Measurements from ENCODE around the gene NKX2-4.

The NKX2-4 gene

GRCh38 chr20:21378259-21378658 lies 19.1 kb downstream of the NKX2-4 start:
- H3F3A ChIP-seq (ENCODE audit: insufficient read depth, low read length): no peaks in the 10 kb centered on the region
- TF ChIP-seq CTCF (IDR thresholded peaks at IDR 0.05; ENCODE audit: low read length) (no peak), EZH2 (IDR thresholded peaks at IDR 0.05; ENCODE audit: borderline replicate concordance, low read length) (no peak)
- peaks cover 43% of the 10 kb centered on the region for H3K36me3 ChIP-seq (ENCODE audit: insufficient read depth, low read length)
- no peak overlapping the region for H3K9ac ChIP-seq (ENCODE audit: low read length)
- no peak overlapping the region for H3K27ac ChIP-seq (ENCODE audit: low read depth, low read length, poor library complexity, severe bottlenecking)
- no peaks in the 10 kb centered on the region for H3K9me2 ChIP-seq (ENCODE audit: low read depth, low read length)
- H3K4me2 ChIP-seq (ENCODE audit: low read length): no peak overlapping the region
- H3K4me1 ChIP-seq (ENCODE audit: insufficient read depth, low read length, severe bottlenecking): no peaks in the 10 kb centered on the region
- H3K9me3 ChIP-seq (ENCODE audit: low read length): no peaks in the 10 kb centered on the region
- no peak overlapping the region for H3K4me3 ChIP-seq (ENCODE audit: low read depth, low read length, poor library complexity, severe bottlenecking)
- no peaks in the 10 kb centered on the region for H3K27me3 ChIP-seq (ENCODE audit: insufficient read depth, low read length)
- no peak overlapping the region for H2AFZ ChIP-seq (ENCODE audit: low read length)
- H4K20me1 ChIP-seq (ENCODE audit: insufficient read depth, low read length): no peaks in the 10 kb centered on the region
- H3K79me2 ChIP-seq (ENCODE audit: insufficient read depth, low read length): peaks cover 11% of the 10 kb centered on the region

- Histone ChIP-seq H3K4me2 (ENCODE audit: low read length) (no peak overlapping the region), H3K27me3 (ENCODE audit: insufficient read depth, low read length) (no peaks in the 10 kb centered on the region), H3K9me2 (ENCODE audit: low read depth, low read length) (no peaks in the 10 kb centered on the region), H4K20me1 (ENCODE audit: insufficient read depth, low read length) (no peaks in the 10 kb centered on the region), H3K9me3 (ENCODE audit: low read length) (no peaks in the 10 kb centered on the region), H3K79me2 (ENCODE audit: insufficient read depth, low read length) (peaks cover 11% of the 10 kb centered on the region), H2AFZ (ENCODE audit: low read length) (no peak overlapping the region), H3K4me3 (ENCODE audit: low read depth, low read length, poor library complexity, severe bottlenecking) (no peak overlapping the region), H3K9ac (ENCODE audit: low read length) (no peak overlapping the region), H3F3A (ENCODE audit: insufficient read depth, low read length) (no peaks in the 10 kb centered on the region), H3K4me1 (ENCODE audit: insufficient read depth, low read length, severe bottlenecking) (no peaks in the 10 kb centered on the region), H3K27ac (ENCODE audit: low read depth, low read length, poor library complexity, severe bottlenecking) (no peak overlapping the region), H3K36me3 (ENCODE audit: insufficient read depth, low read length) (peaks cover 40% of the 10 kb centered on the region)
- TF ChIP-seq EZH2 (IDR thresholded peaks at IDR 0.05; ENCODE audit: borderline replicate concordance, low read length) (no peak), CTCF (IDR thresholded peaks at IDR 0.05; ENCODE audit: low read length) (no peak)
These were observed 19.6 kb downstream of the NKX2-4 start for GRCh38 chr20:21377701-21378100.

- Histone ChIP-seq H3K9me2 (ENCODE audit: low read depth, low read length) (no peaks in the 10 kb centered on the region), H2AFZ (ENCODE audit: low read length) (no peak overlapping the region), H4K20me1 (ENCODE audit: insufficient read depth, low read length) (no peaks in the 10 kb centered on the region), H3K36me3 (ENCODE audit: insufficient read depth, low read length) (peaks cover 33% of the 10 kb centered on the region), H3K9me3 (ENCODE audit: low read length) (no peaks in the 10 kb centered on the region), H3K27me3 (ENCODE audit: insufficient read depth, low read length) (no peaks in the 10 kb centered on the region), H3K9ac (ENCODE audit: low read length) (no peak overlapping the region), H3F3A (ENCODE audit: insufficient read depth, low read length) (no peaks in the 10 kb centered on the region), H3K4me2 (ENCODE audit: low read length) (no peak overlapping the region), H3K27ac (ENCODE audit: low read depth, low read length, poor library complexity, severe bottlenecking) (no peak overlapping the region), H3K4me3 (ENCODE audit: low read depth, low read length, poor library complexity, severe bottlenecking) (no peak overlapping the region), H3K79me2 (ENCODE audit: insufficient read depth, low read length) (peaks cover 11% of the 10 kb centered on the region), H3K4me1 (ENCODE audit: insufficient read depth, low read length, severe bottlenecking) (no peaks in the 10 kb centered on the region)
- no peak for TF ChIP-seq EZH2 (IDR thresholded peaks at IDR 0.05; ENCODE audit: borderline replicate concordance, low read length)
- no peak for TF ChIP-seq CTCF (IDR thresholded peaks at IDR 0.05; ENCODE audit: low read length)
These were observed 20.7 kb downstream of the NKX2-4 start for GRCh38 chr20:21376626-21377025.
